Natural killer cell (primary cell): Measurements from ENCODE around the gene GPBP1L1. TPM values are rescaled to one million over a fixed set of nuclear protein-coding genes. Genes with fewer than 3 reads are reported as not detected.
"Not testable (repeated sequence)": the region's sequence is repeated elsewhere in the genome, so short reads cannot be mapped to it uniquely, and the experiment has no call there.

ENCODE experiments used
- ATAC-seq, 3 donors: fragments of 150-1000 bp in 2 of 3; fragments of 200-7000 bp in 1 of 3; cut with Tn5 transposase; 1 replicate in 1 of 3; 2 replicates in 2 of 3; pipeline ENCODE4 v1.10.0; 2021; ENCODE audit warnings: mild to moderate bottlenecking in 2 of 3, moderate library complexity in 2 of 3
- DNase-seq, 2 donors: peaks; one replicate each; pipeline versions ENCODE4 v3.0.0 to v3.0.0-alpha.2; 2013 to 2021; ENCODE audit warnings: mixed read lengths in 1 of 2
- H3K27ac ChIP-seq: one replicate; pipeline ENCODE4 v1.5.1; 2013; ENCODE audit warnings: mild to moderate bottlenecking, low read length
- H3K27me3 ChIP-seq: one replicate; pipeline ENCODE4 v1.6.1; 2013; ENCODE audit warnings: low read length; ENCODE audit not compliant: control insufficient read depth, insufficient read depth
- H3K36me3 ChIP-seq: one replicate; pipeline ENCODE4 v1.6.1; 2013; ENCODE audit warnings: low read length; ENCODE audit not compliant: control insufficient read depth, insufficient read depth
- H3K4me1 ChIP-seq: one replicate; pipeline ENCODE4 v1.6.1; 2013; ENCODE audit warnings: low read length; ENCODE audit not compliant: control insufficient read depth, insufficient read depth
- H3K4me3 ChIP-seq: one replicate; pipeline ENCODE4 v1.5.1; 2013; ENCODE audit warnings: low read length
- H3K9me3 ChIP-seq: one replicate; pipeline ENCODE4 v1.6.1; 2013; ENCODE audit warnings: low read length; ENCODE audit not compliant: control insufficient read depth, insufficient read depth
- H3K27ac Mint-ChIP-seq, 2 donors: one replicate each; pipeline ENCODE4 v1.8.0; 2022; ENCODE audit warnings: mild to moderate bottlenecking in 2 of 2, mixed read lengths in 2 of 2, moderate library complexity in 1 of 2
- H3K27me3 Mint-ChIP-seq, 2 donors: one replicate each; pipeline ENCODE4 v1.8.0; 2022; ENCODE audit warnings: low read depth in 2 of 2, mixed read lengths in 2 of 2
- H3K36me3 Mint-ChIP-seq: one replicate; pipeline ENCODE4 v1.8.0; 2022; ENCODE audit warnings: mixed read lengths
- H3K4me1 Mint-ChIP-seq, 2 donors: one replicate each; pipeline ENCODE4 v1.8.0; 2022; ENCODE audit warnings: mixed read lengths in 2 of 2
- H3K4me3 Mint-ChIP-seq: one replicate; pipeline ENCODE4 v1.8.0; 2022; ENCODE audit warnings: mild to moderate bottlenecking, moderate library complexity, mixed read lengths
- H3K9me3 Mint-ChIP-seq, 2 donors: one replicate each; pipeline ENCODE4 v1.8.0; 2022; ENCODE audit warnings: mixed read lengths in 2 of 2
- CTCF ChIP-seq: fragments of 200-600 bp; IDR thresholded peaks from one replicate; pipeline ENCODE4 v1.8.0; 2022; ENCODE audit warnings: antibody characterized with exemption
- WGBS: methylation state at CpG from one replicate; pipeline ENCODE4 v1.1.7; 2013; ENCODE audit warnings: missing lambda C conversion rate; ENCODE audit not compliant: insufficient coverage; 5-methylcytosine and 5-hydroxymethylcytosine counted together
- intact Hi-C: fragments of 100-400 bp; cut with micrococcal nuclease; formaldehyde crosslinking; loops from one replicate; pipeline ENCODE4 v1.14.2; 2022
- total RNA-seq, 4 donors: library from RNA; stranded (reverse); fragments of 120-200 nt in 1 of 4; gene quantifications; one replicate each; pipeline versions ENCODE4 v1.2.3 to v1.2.4, GENCODE V29; 2013 to 2022

Gene GPBP1L1
- total RNA-seq, 3 donors from 2014 or later (not counting 1 experiment from before 2014, with no cell fraction given): 144 to 176 (median 153) TPM

DNA sequence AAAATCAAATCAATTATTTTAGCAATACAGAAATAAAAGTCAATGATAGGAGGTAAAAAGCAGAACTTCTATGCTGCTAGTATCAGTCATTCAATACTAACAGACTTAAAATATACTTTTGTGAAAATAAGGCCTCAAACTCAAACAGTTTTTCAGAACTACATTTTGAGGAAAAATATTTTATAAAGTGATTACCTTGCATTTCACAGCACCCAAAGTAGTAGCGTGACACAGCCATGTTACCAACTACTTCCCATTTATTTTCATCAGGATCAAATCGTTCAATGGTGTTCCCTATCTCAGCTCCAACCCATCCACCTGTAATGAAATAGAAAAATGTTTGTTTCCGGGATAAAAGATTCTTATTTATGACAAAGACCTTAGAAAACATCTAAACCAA is 30.4 kb upstream of the GPBP1L1 start:
- no peaks in the 10 kb centered on the region for H3K27me3 Mint-ChIP-seq
- no peak overlapping the region for H3K4me3 Mint-ChIP-seq
- Histone ChIP-seq H3K36me3 (peaks cover 24% of the 10 kb centered on the region), H3K27ac (no peak overlapping the region), H3K9me3 (no peaks in the 10 kb centered on the region), H3K4me1 (no peaks in the 10 kb centered on the region), H3K4me3 (no peak overlapping the region), H3K27me3 (no peaks in the 10 kb centered on the region)
- DNase-seq (no peak), ATAC-seq (no peak)
- H3K9me3 Mint-ChIP-seq: no peaks in the 10 kb centered on the region
- peaks cover 4% of the 10 kb centered on the region for H3K36me3 Mint-ChIP-seq
- TF ChIP-seq CTCF: no peak
- intact Hi-C loops: no loop called here
- H3K4me1 Mint-ChIP-seq: no peaks in the 10 kb centered on the region
- 100% methylated on average over 2 of the region's 3 CpGs for WGBS
- no peak overlapping the region for H3K27ac Mint-ChIP-seq

GRCh38 chr1:45713711-45714110 is 27.4 kb upstream of the GPBP1L1 start:
- Histone ChIP-seq H3K27ac (no peak overlapping the region), H3K4me3 (no peak overlapping the region), H3K27me3 (no peaks in the 10 kb centered on the region), H3K4me1 (no peaks in the 10 kb centered on the region), H3K36me3 (peaks cover 27% of the 10 kb centered on the region), H3K9me3 (no peaks in the 10 kb centered on the region)
- intact Hi-C loops: no loop called here
- Mint-ChIP-seq H3K9me3 (no peaks in the 10 kb centered on the region), H3K27me3 (no peaks in the 10 kb centered on the region), H3K4me3 (no peak overlapping the region), H3K27ac (no peak overlapping the region), H3K4me1 (no peaks in the 10 kb centered on the region), H3K36me3 (peaks cover 8% of the 10 kb centered on the region)
- 100% methylated on average over 3 of the region's 3 CpGs for WGBS
- TF ChIP-seq CTCF: no peak
- DNase-seq (no peak), ATAC-seq (no peak)

DNA sequence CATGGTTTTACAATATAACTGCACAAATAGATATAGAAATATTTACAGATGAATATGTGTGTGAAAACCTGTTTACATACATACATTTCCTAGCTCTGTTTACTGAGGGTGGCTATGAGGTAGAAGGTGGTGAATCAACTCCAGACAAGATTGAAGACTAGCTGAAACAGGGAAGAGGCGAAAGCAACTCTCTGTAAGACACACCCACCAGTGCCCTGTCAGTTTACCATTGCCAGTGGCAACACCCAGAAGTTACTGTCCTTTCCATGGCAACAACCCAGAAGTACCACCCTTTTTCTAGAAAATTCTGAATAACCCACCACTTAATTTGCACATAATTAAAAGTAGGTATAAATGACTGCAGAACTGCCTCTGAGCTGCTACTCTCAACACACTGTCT is 18.3 kb upstream of the GPBP1L1 start:
- Mint-ChIP-seq H3K4me1 (peaks cover 0 to 4% of the 10 kb centered on the region in 2 donors), H3K27ac (no peak overlapping the region), H3K9me3 (peaks cover 2% of the 10 kb centered on the region in 2 donors), H3K36me3 (peaks cover 10% of the 10 kb centered on the region), H3K27me3 (no peaks in the 10 kb centered on the region), H3K4me3 (no peak overlapping the region)
- DNase-seq (no peak), ATAC-seq (no peak)
- intact Hi-C loops: no loop called here
- Histone ChIP-seq H3K27ac (no peak overlapping the region), H3K4me3 (no peak overlapping the region), H3K4me1 (no peaks in the 10 kb centered on the region), H3K27me3 (no peaks in the 10 kb centered on the region), H3K9me3 (no peaks in the 10 kb centered on the region), H3K36me3 (peaks cover 8% of the 10 kb centered on the region)
- WGBS: 100% methylated on average over 1 of the region's 1 CpG
- no peak for TF ChIP-seq CTCF

DNA sequence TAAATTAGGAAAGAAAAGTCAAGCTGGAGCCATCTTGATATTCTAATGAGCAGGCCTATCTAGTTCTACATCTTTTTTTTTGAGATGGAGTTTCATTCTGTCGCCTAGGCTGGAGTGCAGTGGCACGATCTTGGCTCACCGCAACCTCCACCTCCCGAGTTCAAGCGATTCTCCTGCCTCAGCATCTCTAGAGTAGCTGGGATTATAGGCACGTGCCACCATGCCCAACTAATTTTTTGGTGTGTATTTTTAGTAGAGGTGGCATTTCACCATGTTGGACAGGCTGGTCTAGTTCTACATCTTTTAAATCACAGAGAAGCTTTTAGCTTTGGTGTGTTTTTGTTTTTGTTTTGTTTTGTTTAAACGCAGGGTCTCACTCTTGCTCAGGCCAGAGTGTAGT is 8.5 kb upstream of the GPBP1L1 start:
- Mint-ChIP-seq H3K36me3 (no peaks in the 10 kb centered on the region), H3K4me3 (no peak overlapping the region), H3K27ac (no peak overlapping the region), H3K27me3 (no peaks in the 10 kb centered on the region), H3K9me3 (no peaks in the 10 kb centered on the region), H3K4me1 (no peaks in the 10 kb centered on the region)
- Histone ChIP-seq H3K4me1 (no peaks in the 10 kb centered on the region), H3K27me3 (no peaks in the 10 kb centered on the region), H3K36me3 (peaks cover 28% of the 10 kb centered on the region), H3K4me3 (no peak overlapping the region), H3K9me3 (no peaks in the 10 kb centered on the region), H3K27ac (no peak overlapping the region)
- TF ChIP-seq CTCF: no peak
- ATAC-seq (no peak), DNase-seq (no peak)
- 97% methylated on average over 7 of the region's 7 CpGs for WGBS
- intact Hi-C loops: no loop called here

- peak overlapping the region in 1 of 2 donors; percentile 67 for H3K27ac Mint-ChIP-seq
- H3K9me3 ChIP-seq, ATAC-seq, H3K4me3 ChIP-seq, H3K4me1 Mint-ChIP-seq, H3K27ac ChIP-seq, H3K27me3 Mint-ChIP-seq, DNase-seq, H3K4me1 ChIP-seq, H3K36me3 Mint-ChIP-seq, intact Hi-C loops, H3K27me3 ChIP-seq, H3K4me3 Mint-ChIP-seq, H3K9me3 Mint-ChIP-seq: not testable (repeated sequence)
- WGBS: 93% methylated on average over 7 of the region's 8 CpGs
- H3K36me3 ChIP-seq: peaks cover 26% of the 10 kb centered on the region
These were observed 7.5 kb upstream of the GPBP1L1 start for GRCh38 chr1:45693811-45694210.
